Lower leg skin (tissue), 4 donors: ENCODE data around the gene ZNF100. TPM values are rescaled to one million over a fixed set of nuclear protein-coding genes. Genes with fewer than 3 reads are reported as not detected.
"Not testable (repeated sequence)": the region's sequence is repeated elsewhere in the genome, so short reads cannot be mapped to it uniquely, and the experiment has no call there.

Experiments used
- DNase-seq, 2 donors: peaks; one replicate each; pipeline ENCODE4 v3.0.0-alpha.2; 2019; ENCODE audit warnings: low spot score in 2 of 2
- H3K4me3 ChIP-seq: fragments of 200-600 bp; sonication (generic); 2 replicates; pipeline ENCODE4 v1.5.1; 2017; ENCODE audit warnings: mild to moderate bottlenecking, low read depth; ENCODE audit not compliant: poor library complexity, severe bottlenecking
- CTCF ChIP-seq, 3 donors: fragments of 450-650 bp; IDR thresholded peaks; one replicate each; pipeline ENCODE4 v1.5.1; 2016; ENCODE audit warnings: antibody characterized with exemption in 3 of 3, mild to moderate bottlenecking in 3 of 3, moderate library complexity in 2 of 3
- POLR2A ChIP-seq, 2 donors: fragments of 450-650 bp; IDR thresholded peaks; one replicate each; pipeline ENCODE4 v1.6.1; 2016 to 2017; ENCODE audit warnings: antibody characterized with exemption in 2 of 2, mild to moderate bottlenecking in 1 of 2, moderate library complexity in 1 of 2
- WGBS, 2 donors: methylation state at CpG; one replicate each; pipeline ENCODE4 v1.1.5; 2018; 5-methylcytosine and 5-hydroxymethylcytosine counted together
- intact Hi-C: fragments of 100-400 bp; cut with DNase I; formaldehyde crosslinking; loops from one replicate; pipeline ENCODE4 v1.15.0; 2023; ENCODE audit warnings: low total_unique reads
- total RNA-seq, 4 donors: library from RNA; depleted of rRNA; stranded (reverse); fragments of >200 nt; gene quantifications; one replicate each; pipeline ENCODE4 v1.1.0, GENCODE V29; 2016

ZNF100 gene
- total RNA-seq, 4 donors from 2014 or later, result 1.4 to 4.7 (median 3.1) TPM

- no peak for DNase-seq
- no peak for TF ChIP-seq CTCF (IDR thresholded peaks at IDR 0.05)
- TF ChIP-seq POLR2A (IDR thresholded peaks at IDR 0.05), result no peak
- H3K4me3 ChIP-seq, result no peak overlapping the region
- intact Hi-C loops, result no loop called here
Measured at GRCh38 chr19:21765151-21765550, 2.2 kb downstream of the ZNF100 start.

GRCh38 chr19:21761547-21761946, 5.8 kb downstream of the ZNF100 start:
- H3K4me3 ChIP-seq, DNase-seq, intact Hi-C loops: not testable (repeated sequence)
- 50 to 73% methylated on average over 2 of the region's 2 CpGs for WGBS, 2 donors

GRCh38 chr19:21758296-21758695, 9.1 kb downstream of the ZNF100 start:
- no peak for DNase-seq
- H3K4me3 ChIP-seq, result no peak overlapping the region
- TF ChIP-seq CTCF (IDR thresholded peaks at IDR 0.05), result no peak
- TF ChIP-seq POLR2A (IDR thresholded peaks at IDR 0.05), result no peak
- intact Hi-C loops, result no loop called here
- WGBS, 2 donors, result 80 to 92% methylated on average over 3 of the region's 3 CpGs

- H3K4me3 ChIP-seq, intact Hi-C loops: not testable (repeated sequence)
Measured at GRCh38 chr19:21755555-21755954, 11.8 kb downstream of the ZNF100 start.

GRCh38 chr19:21751384-21751783, 16.0 kb downstream of the ZNF100 start:
- TF ChIP-seq CTCF (IDR thresholded peaks at IDR 0.05) (no peak), POLR2A (IDR thresholded peaks at IDR 0.05) (no peak)
- intact Hi-C loops, result no loop called here
- DNase-seq, result no peak
- H3K4me3 ChIP-seq, result no peak overlapping the region
- WGBS, 2 donors, result 83 to 92% methylated on average over 3 of the region's 3 CpGs

More at GRCh38 chr19:21755555-21755954, 11.8 kb downstream of the ZNF100 start:
- not testable (repeated sequence) for DNase-seq

DNA sequence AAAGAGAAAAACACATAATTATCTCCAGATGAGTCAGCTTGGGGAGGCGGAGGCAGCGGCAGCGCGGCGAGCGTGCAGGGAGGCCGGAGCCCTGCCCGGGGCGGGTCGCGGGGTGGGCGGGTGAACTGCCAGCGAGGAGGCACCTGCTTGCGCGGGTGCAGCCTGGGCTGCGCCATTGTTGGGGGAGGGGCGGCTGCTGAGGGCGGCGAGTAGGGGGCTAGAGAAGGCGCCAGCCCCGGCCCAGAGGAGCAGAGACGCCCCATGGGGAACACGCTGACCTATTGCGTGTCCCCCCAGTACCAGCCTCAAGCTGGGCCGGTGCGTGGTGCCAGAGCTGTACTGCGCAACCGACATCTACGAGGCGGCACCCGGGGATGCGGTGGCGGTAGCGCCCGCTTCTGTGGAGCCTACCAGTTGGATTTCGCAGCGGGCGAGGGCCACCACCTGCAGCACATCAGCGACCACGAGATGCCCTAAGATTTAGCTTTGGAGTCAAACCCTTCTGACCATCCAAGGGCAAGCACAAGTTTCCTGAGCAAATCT, 16.7 kb downstream of the ZNF100 start:
- WGBS, 2 donors, result 97 to 98% methylated on average over 35 to 40 of the region's 40 CpGs
- H3K4me3 ChIP-seq, result no peak overlapping the region
- no peak for DNase-seq
- intact Hi-C loops, result no loop called here
- TF ChIP-seq POLR2A (IDR thresholded peaks at IDR 0.05) (no peak), CTCF (IDR thresholded peaks at IDR 0.05) (no peak)

DNA sequence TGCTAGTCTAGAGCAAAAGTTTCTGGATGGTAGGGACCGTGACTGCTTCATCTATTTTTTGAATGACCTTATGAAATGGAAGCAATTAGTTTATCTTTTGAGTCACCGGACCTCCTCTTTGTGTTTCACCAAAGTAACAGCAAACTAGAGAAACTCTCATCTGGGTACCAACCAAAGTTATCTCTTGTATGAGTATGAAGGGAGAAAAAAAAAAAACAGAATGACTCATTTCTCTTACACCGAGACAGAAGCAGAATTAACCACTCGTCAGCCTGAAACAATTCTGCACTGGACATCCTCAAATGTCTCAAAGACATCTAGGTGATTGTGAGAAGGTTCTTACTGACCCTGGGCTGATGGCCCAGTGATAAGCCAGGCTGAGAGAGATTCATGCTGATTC, 18.3 kb downstream of the ZNF100 start:
- no peak for DNase-seq
- 68 to 80% methylated on average over 4 of the region's 4 CpGs for WGBS, 2 donors
- TF ChIP-seq CTCF (IDR thresholded peaks at IDR 0.05) (no peak), POLR2A (IDR thresholded peaks at IDR 0.05) (no peak)

More for the DNA sequence above, 18.3 kb downstream of the ZNF100 start:
- no peak overlapping the region for H3K4me3 ChIP-seq
- intact Hi-C loops, result no loop called here
